SK-N-MC (cell line): ENCODE data around the gene METTL16.
"Not testable (repeated sequence)": the region's sequence is repeated elsewhere in the genome, so short reads cannot be mapped to it uniquely, and the experiment has no call there.

Experiments used
- DNase-seq: peaks from one replicate; pipeline ENCODE4 v3.0.0-alpha.2; 2011; ENCODE audit warnings: low read depth, low spot score
- H3K27ac ChIP-seq: fragments of 200-600 bp; sonication (generic); 2 replicates; pipeline ENCODE4 v1.5.1; 2016; ENCODE audit warnings: mixed run types
- H3K36me3 ChIP-seq: fragments of 200-600 bp; sonication (generic); 2 replicates; pipeline ENCODE4 v1.6.1; 2017; ENCODE audit warnings: antibody characterized with exemption, low read length, mixed read lengths; ENCODE audit not compliant: insufficient read depth
- H3K4me3 ChIP-seq: fragments of 200-600 bp; sonication (generic); 2 replicates; pipeline ENCODE4 v1.5.1; 2016
- H3K9ac ChIP-seq: fragments of 200-600 bp; sonication (generic); 2 replicates; pipeline ENCODE4 v1.8.0; 2017; ENCODE audit warnings: mixed run types, mixed read lengths; ENCODE audit not compliant: insufficient read length
- H3K9me3 ChIP-seq: fragments of 200-600 bp; sonication (generic); 2 replicates; pipeline ENCODE4 v1.6.1; 2017; ENCODE audit warnings: low read depth, mild to moderate bottlenecking, antibody characterized with exemption, low read length, moderate library complexity, mixed read lengths
- EZH2 ChIP-seq: fragments of 200-600 bp; sonication (generic); IDR thresholded peaks from one replicate; pipeline ENCODE4 v1.6.1; 2017; ENCODE audit warnings: antibody characterized with exemption
- FOXP2 ChIP-seq: optimal IDR thresholded peaks from 2 replicates; pipeline ENCODE3; 2011; ENCODE audit warnings: mild to moderate bottlenecking, moderate library complexity; ENCODE audit not compliant: insufficient read depth; ENCODE audit errors: extremely low read length, control extremely low read depth
- POLR2AphosphoS5 ChIP-seq: IDR thresholded peaks from 2 replicates; pipeline ENCODE4 v1.6.1; 2012; ENCODE audit warnings: mild to moderate bottlenecking, low read depth, low read length, borderline replicate concordance

The METTL16 gene

GRCh38 chr17:2511462-2512369 is at the start of gene METTL16:
Gene METTL16 (minus strand): TSS chr17:2511888. CDS start chr17:2502331, 9,557 bp downstream.
- TF ChIP-seq EZH2 (no peak), FOXP2 (peak; percentile 21), POLR2AphosphoS5 (peak; percentile 80)
- peak; percentile 91 for DNase-seq
- Histone ChIP-seq H3K36me3 (peaks cover 11% of the 10 kb centered on the region), H3K4me3 (peak within 1 kb of the TSS; percentile 100), H3K9me3 (no peaks in the 10 kb centered on the region), H3K27ac (peak within 1 kb of the TSS; percentile 99), H3K9ac (peak within 1 kb of the TSS; percentile 100)

- H3K9me3 ChIP-seq: no peaks in the 10 kb centered on the region
- H3K36me3 ChIP-seq: no peaks in the 10 kb centered on the region
- no peak overlapping the region for H3K4me3 ChIP-seq
- no peak for TF ChIP-seq EZH2
- TF ChIP-seq FOXP2: no peak
- TF ChIP-seq POLR2AphosphoS5: no peak
- no peak for DNase-seq
- H3K9ac ChIP-seq: no peak overlapping the region
- H3K27ac ChIP-seq: no peak overlapping the region
Observed at GRCh38 chr17:2560658-2561057, 49.0 kb upstream of the METTL16 start.

GRCh38 chr17:2551928-2552327 is 40.2 kb upstream of the METTL16 start:
- Histone ChIP-seq H3K36me3 (no peaks in the 10 kb centered on the region), H3K27ac (no peak overlapping the region), H3K4me3 (no peak overlapping the region), H3K9me3 (no peaks in the 10 kb centered on the region), H3K9ac (no peak overlapping the region)
- no peak for DNase-seq
- no peak for TF ChIP-seq FOXP2
- no peak for TF ChIP-seq EZH2
- no peak for TF ChIP-seq POLR2AphosphoS5

GRCh38 chr17:2551493-2551892 is 39.8 kb upstream of the METTL16 start:
- Histone ChIP-seq H3K36me3 (no peaks in the 10 kb centered on the region), H3K4me3 (no peak overlapping the region), H3K27ac (no peak overlapping the region), H3K9me3 (no peaks in the 10 kb centered on the region), H3K9ac (no peak overlapping the region)
- DNase-seq: no peak
- TF ChIP-seq EZH2: no peak
- TF ChIP-seq FOXP2: no peak
- no peak for TF ChIP-seq POLR2AphosphoS5

GRCh38 chr17:2549392-2550211 is 37.9 kb upstream of the METTL16 start:
- Histone ChIP-seq H3K36me3 (no peaks in the 10 kb centered on the region), H3K27ac (no peak overlapping the region), H3K4me3 (no peak overlapping the region), H3K9me3 (no peaks in the 10 kb centered on the region), H3K9ac (no peak overlapping the region)
- TF ChIP-seq EZH2 (no peak), POLR2AphosphoS5 (no peak), FOXP2 (no peak)
- no peak for DNase-seq

- not testable (repeated sequence) for DNase-seq, H3K36me3 ChIP-seq, H3K9ac ChIP-seq, H3K27ac ChIP-seq, H3K9me3 ChIP-seq, H3K4me3 ChIP-seq
Observed at GRCh38 chr17:2548026-2548425, 36.3 kb upstream of the METTL16 start.

GRCh38 chr17:2547176-2547575 is 35.5 kb upstream of the METTL16 start:
- DNase-seq: no peak
- H3K9ac ChIP-seq: no peak overlapping the region
- H3K9me3 ChIP-seq: no peaks in the 10 kb centered on the region
- no peaks in the 10 kb centered on the region for H3K36me3 ChIP-seq
- H3K27ac ChIP-seq: no peak overlapping the region
- H3K4me3 ChIP-seq: no peak overlapping the region
- no peak for TF ChIP-seq POLR2AphosphoS5
- TF ChIP-seq FOXP2: no peak
- TF ChIP-seq EZH2: no peak

- Histone ChIP-seq H3K27ac (no peak overlapping the region), H3K9me3 (no peaks in the 10 kb centered on the region), H3K9ac (no peak overlapping the region), H3K4me3 (no peak overlapping the region), H3K36me3 (no peaks in the 10 kb centered on the region)
- no peak for DNase-seq
- TF ChIP-seq FOXP2 (no peak), EZH2 (no peak), POLR2AphosphoS5 (no peak)
Observed at GRCh38 chr17:2545393-2545792, 33.7 kb upstream of the METTL16 start.

- Histone ChIP-seq H3K27ac (no peak overlapping the region), H3K36me3 (no peaks in the 10 kb centered on the region), H3K9ac (no peak overlapping the region), H3K9me3 (no peaks in the 10 kb centered on the region), H3K4me3 (no peak overlapping the region)
- DNase-seq: no peak
- TF ChIP-seq FOXP2: no peak
- TF ChIP-seq POLR2AphosphoS5: no peak
Observed at GRCh38 chr17:2542456-2542855, 30.8 kb upstream of the METTL16 start.
